Measurements from ENCODE around the gene LGALS13. TPM values are rescaled to one million over a fixed set of nuclear protein-coding genes. Genes with fewer than 3 reads are reported as not detected.

Gene LGALS13
- total and polyA plus RNA-seq, 2 donors (not counting 1 experiment from before 2014, with no cell fraction given) = not detected

DNA sequence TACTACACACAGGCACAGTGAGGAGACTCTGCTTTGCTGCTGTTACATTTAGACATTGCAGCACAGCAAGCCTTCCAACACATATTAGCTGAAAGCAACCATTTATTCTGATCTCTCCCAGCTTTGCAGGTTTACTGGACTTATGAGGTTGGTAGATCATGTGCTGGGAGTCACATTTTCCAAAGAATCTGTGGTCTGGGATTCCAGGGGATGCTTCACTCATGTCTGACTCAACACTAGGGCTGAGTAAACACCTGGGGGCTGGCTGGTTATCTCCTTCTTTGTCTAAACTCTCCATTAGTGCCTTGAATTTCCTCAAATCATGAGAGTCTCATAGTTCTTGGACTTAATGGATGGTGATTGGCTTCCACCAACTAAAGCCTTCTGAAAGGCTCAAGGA, 5.4 kb upstream of the LGALS13 start:
- ATAC-seq (ENCODE audit: low read depth) = no peak
- intact Hi-C loops (cut with micrococcal nuclease) = no loop called here
- no peaks in the 10 kb centered on the region for H3K9me3 Mint-ChIP-seq (ENCODE audit: insufficient read depth)
- Histone ChIP-seq H4K20me1 (ENCODE audit: control insufficient read depth, insufficient read depth, low read length, poor library complexity, severe bottlenecking) (no peaks in the 10 kb centered on the region), H3K36me3 (replicated peaks in 1 of 2; ENCODE audit: control extremely low read depth in 1 of 2, control insufficient read depth in 1 of 2, extremely low read depth in 1 of 2, insufficient read depth in 2 of 2, low read length in 1 of 2) (no peaks in the 10 kb centered on the region), H3K4me3 (ENCODE audit: control extremely low read depth in 1 of 5, extremely low read depth in 1 of 5, insufficient read depth in 1 of 5, low read depth in 2 of 5, low read length in 4 of 5) (no peak overlapping the region), H3K27ac (ENCODE audit: low read length in 2 of 2) (no peak overlapping the region), H3K9ac (ENCODE audit: low read length) (no peak overlapping the region), H3K4me2 (replicated peaks; ENCODE audit: low read depth, low read length, poor library complexity, severe bottlenecking) (no peak overlapping the region), H3K79me2 (ENCODE audit: control insufficient read depth, insufficient read depth, low read length) (no peaks in the 10 kb centered on the region), H3K27me3 (replicated peaks in 1 of 4; ENCODE audit: control extremely low read depth in 1 of 4, control insufficient read depth in 3 of 4, insufficient read depth in 4 of 4, low read length in 3 of 4) (peaks cover 0 to 14% (median 9%) of the 10 kb centered on the region in 4 experiments), H2AFZ (ENCODE audit: insufficient read depth, low read depth, low read length, poor library complexity, severe bottlenecking) (no peak overlapping the region), H3K4me1 (ENCODE audit: control insufficient read depth in 2 of 2, insufficient read depth in 2 of 2, low read length in 2 of 2) (no peaks in the 10 kb centered on the region), H3K9me3 (ENCODE audit: control extremely low read depth in 1 of 3, control insufficient read depth in 2 of 3, insufficient read depth in 1 of 3, low read length in 2 of 3) (no peaks in the 10 kb centered on the region)
- CTCF ChIA-PET = interaction anchor here (0.6 kb wide), 1 partner anchor 591 kb away, joined by 3 read pairs; no protein-coding TSS in a partner anchor
- H3K27ac Mint-ChIP-seq = no peak overlapping the region
- H3K27me3 Mint-ChIP-seq = peaks cover 58% of the 10 kb centered on the region
- H3K4me1 Mint-ChIP-seq = no peaks in the 10 kb centered on the region
- no peak for DNase-seq
- no peak overlapping the region for H3K4me3 Mint-ChIP-seq
- TF ChIP-seq, protein P1, sequence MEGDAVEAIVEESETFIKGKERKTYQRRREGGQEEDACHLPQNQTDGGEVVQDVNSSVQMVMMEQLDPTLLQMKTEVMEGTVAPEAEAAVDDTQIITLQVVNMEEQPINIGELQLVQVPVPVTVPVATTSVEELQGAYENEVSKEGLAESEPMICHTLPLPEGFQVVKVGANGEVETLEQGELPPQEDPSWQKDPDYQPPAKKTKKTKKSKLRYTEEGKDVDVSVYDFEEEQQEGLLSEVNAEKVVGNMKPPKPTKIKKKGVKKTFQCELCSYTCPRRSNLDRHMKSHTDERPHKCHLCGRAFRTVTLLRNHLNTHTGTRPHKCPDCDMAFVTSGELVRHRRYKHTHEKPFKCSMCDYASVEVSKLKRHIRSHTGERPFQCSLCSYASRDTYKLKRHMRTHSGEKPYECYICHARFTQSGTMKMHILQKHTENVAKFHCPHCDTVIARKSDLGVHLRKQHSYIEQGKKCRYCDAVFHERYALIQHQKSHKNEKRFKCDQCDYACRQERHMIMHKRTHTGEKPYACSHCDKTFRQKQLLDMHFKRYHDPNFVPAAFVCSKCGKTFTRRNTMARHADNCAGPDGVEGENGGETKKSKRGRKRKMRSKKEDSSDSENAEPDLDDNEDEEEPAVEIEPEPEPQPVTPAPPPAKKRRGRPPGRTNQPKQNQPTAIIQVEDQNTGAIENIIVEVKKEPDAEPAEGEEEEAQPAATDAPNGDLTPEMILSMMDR (IDR thresholded peaks at IDR 0.05) = no peak
- TF ChIP-seq EZH2 (IDR thresholded peaks at IDR 0.05; ENCODE audit: borderline replicate concordance, insufficient read depth, low read depth, low read length, poor library complexity, severe bottlenecking) = no peak
- POLR2A ChIA-PET = no interaction called here

DNA sequence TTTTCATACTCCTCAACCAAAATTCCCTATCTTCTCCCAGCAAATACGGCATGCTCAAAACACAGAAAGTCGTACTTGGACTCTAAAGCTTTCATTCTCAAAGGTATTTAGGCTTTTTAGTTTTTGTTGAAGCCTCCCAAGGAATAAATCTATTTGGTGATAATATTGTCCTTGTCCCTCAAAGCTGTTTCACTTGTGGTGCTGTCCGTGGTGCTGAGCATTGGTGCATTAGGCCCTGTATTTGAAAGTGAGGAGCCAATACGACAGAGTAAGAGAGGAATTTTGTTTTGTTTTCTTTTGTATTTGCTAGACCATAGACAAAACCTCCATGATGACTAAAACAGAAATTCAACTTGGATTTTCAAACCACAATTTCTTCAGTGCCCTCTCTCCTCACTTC, 3.2 kb upstream of the LGALS13 start:
- no peaks in the 10 kb centered on the region for H4K20me1 ChIP-seq (ENCODE audit: control insufficient read depth, insufficient read depth, low read length, poor library complexity, severe bottlenecking)
- intact Hi-C loops (cut with micrococcal nuclease) = no loop called here
- H3K4me3 Mint-ChIP-seq = no peak overlapping the region
- H3K27ac Mint-ChIP-seq = no peak overlapping the region
- no peak overlapping the region for H3K4me3 ChIP-seq (ENCODE audit: control extremely low read depth in 1 of 5, extremely low read depth in 1 of 5, insufficient read depth in 1 of 5, low read depth in 2 of 5, low read length in 4 of 5)
- POLR2A ChIA-PET = no interaction called here
- H3K79me2 ChIP-seq (ENCODE audit: control insufficient read depth, insufficient read depth, low read length) = no peaks in the 10 kb centered on the region
- H3K27ac ChIP-seq (ENCODE audit: low read length in 2 of 2) = no peak overlapping the region
- peaks cover 58% of the 10 kb centered on the region for H3K27me3 Mint-ChIP-seq
- H2AFZ ChIP-seq (ENCODE audit: insufficient read depth, low read depth, low read length, poor library complexity, severe bottlenecking) = no peak overlapping the region
- H3K36me3 ChIP-seq (replicated peaks in 1 of 2; ENCODE audit: control extremely low read depth in 1 of 2, control insufficient read depth in 1 of 2, extremely low read depth in 1 of 2, insufficient read depth in 2 of 2, low read length in 1 of 2) = no peaks in the 10 kb centered on the region
- no peak for DNase-seq
- H3K9me3 ChIP-seq (ENCODE audit: control extremely low read depth in 1 of 3, control insufficient read depth in 2 of 3, insufficient read depth in 1 of 3, low read length in 2 of 3) = no peaks in the 10 kb centered on the region
- H3K4me1 ChIP-seq (ENCODE audit: control insufficient read depth in 2 of 2, insufficient read depth in 2 of 2, low read length in 2 of 2) = no peaks in the 10 kb centered on the region
- no peak overlapping the region for H3K9ac ChIP-seq (ENCODE audit: low read length)
- H3K4me1 Mint-ChIP-seq = no peaks in the 10 kb centered on the region
- CTCF ChIA-PET = interaction anchor here (0.5 kb wide), 1 partner anchor 242 kb away, joined by 3 read pairs; no protein-coding TSS in a partner anchor
- no peaks in the 10 kb centered on the region for H3K9me3 Mint-ChIP-seq (ENCODE audit: insufficient read depth)
- TF ChIP-seq, protein P1 (IDR thresholded peaks at IDR 0.05) = no peak
- TF ChIP-seq EZH2 (IDR thresholded peaks at IDR 0.05; ENCODE audit: borderline replicate concordance, insufficient read depth, low read depth, low read length, poor library complexity, severe bottlenecking) = no peak
- peaks cover 0 to 14% (median 9%) of the 10 kb centered on the region in 4 experiments for H3K27me3 ChIP-seq (replicated peaks in 1 of 4; ENCODE audit: control extremely low read depth in 1 of 4, control insufficient read depth in 3 of 4, insufficient read depth in 4 of 4, low read length in 3 of 4)
- no peak overlapping the region for H3K4me2 ChIP-seq (replicated peaks; ENCODE audit: low read depth, low read length, poor library complexity, severe bottlenecking)
- 10% methylated on average over 2 of the region's 4 CpGs for WGBS (ENCODE audit: insufficient coverage)
- ATAC-seq (ENCODE audit: low read depth) = no peak

All from B cell (primary cell).